GM19023 (cell line): ENCODE data around the gene ZC3H4.
A peak's percentile ranks its signal among the peaks of the same experiment; 100 is the strongest.
"Not testable (repeated sequence)": the region's sequence is repeated elsewhere in the genome, so short reads cannot be mapped to it uniquely, and the experiment has no call there.

Experiments
- ATAC-seq: cut with Tn5 transposase; IDR thresholded peaks from one replicate; pipeline ENCODE4 v1.9.1; 2021; ENCODE audit warnings: mild to moderate bottlenecking, moderate library complexity; ENCODE audit not compliant: unreplicated experiment

Gene ZC3H4

GRCh38 chr19:47109177-47109540 lies 4.4 kb downstream of the ZC3H4 start:
- no peak for ATAC-seq

- ATAC-seq, result no peak
Observed at GRCh38 chr19:47107953-47108746, 5.4 kb downstream of the ZC3H4 start.

- ATAC-seq, result no peak
Observed at GRCh38 chr19:47107202-47107952, 6.2 kb downstream of the ZC3H4 start.

- ATAC-seq, result no peak
Observed at GRCh38 chr19:47106821-47107201, 6.8 kb downstream of the ZC3H4 start.

- no peak for ATAC-seq
Observed at GRCh38 chr19:47105874-47106273, 7.7 kb downstream of the ZC3H4 start.

- no peak for ATAC-seq
Observed at GRCh38 chr19:47104680-47105079, 8.9 kb downstream of the ZC3H4 start.

- no peak for ATAC-seq
Observed at GRCh38 chr19:47102346-47103060, 11.1 kb downstream of the ZC3H4 start.

GRCh38 chr19:47101116-47101515 lies 12.5 kb downstream of the ZC3H4 start:
- ATAC-seq, result not testable (repeated sequence)

GRCh38 chr19:47100290-47100689 lies 13.3 kb downstream of the ZC3H4 start:
- ATAC-seq, result no peak

GRCh38 chr19:47099576-47100050 lies 14.0 kb downstream of the ZC3H4 start:
- no peak for ATAC-seq

- no peak for ATAC-seq
Observed at GRCh38 chr19:47098608-47099007, 15.0 kb downstream of the ZC3H4 start.

- ATAC-seq, result no peak
Observed at GRCh38 chr19:47097396-47098201, 16.0 kb downstream of the ZC3H4 start.

- no peak for ATAC-seq
Observed at GRCh38 chr19:47096721-47097120, 16.9 kb downstream of the ZC3H4 start.

- ATAC-seq, result no peak
Observed at GRCh38 chr19:47096100-47096704, 17.4 kb downstream of the ZC3H4 start.

- no peak for ATAC-seq
Observed at GRCh38 chr19:47095476-47096099, 18.0 kb downstream of the ZC3H4 start.

GRCh38 chr19:47094557-47095475 lies 18.8 kb downstream of the ZC3H4 start:
- ATAC-seq, result no peak

GRCh38 chr19:47093841-47094240 lies 19.7 kb downstream of the ZC3H4 start:
- ATAC-seq, result peak; percentile 60

GRCh38 chr19:47093254-47093653 lies 20.3 kb downstream of the ZC3H4 start:
- no peak for ATAC-seq
